SU-DHL-6 (cell line): ENCODE data around the gene LRP1.
A peak's percentile ranks its signal among the peaks of the same experiment; 100 is the strongest.

Experiments used
- H2AFZ ChIP-seq: fragments of 200-600 bp; sonication (generic); 2 replicates; pipeline ENCODE4 v1.6.1; 2014; ENCODE audit warnings: low read depth, mild to moderate bottlenecking, moderate library complexity, mixed read lengths, antibody characterized with exemption, low read length; ENCODE audit not compliant: severe bottlenecking
- H3F3A ChIP-seq: fragments of 200-600 bp; shearing (Covaris generic); 2 replicates; pipeline ENCODE4 v1.6.0; 2016; ENCODE audit warnings: antibody characterized with exemption, mild to moderate bottlenecking; ENCODE audit not compliant: insufficient read depth
- H3K27ac ChIP-seq: fragments of 200-600 bp; sonication (generic); 2 replicates; pipeline ENCODE4 v1.5.1; 2016; ENCODE audit warnings: low read depth, mild to moderate bottlenecking, low read length, moderate library complexity, mixed read lengths
- H3K27me3 ChIP-seq: fragments of 200-600 bp; sonication (generic), shearing (Covaris generic); 2 replicates; pipeline ENCODE4 v1.6.0; 2014; ENCODE audit warnings: mild to moderate bottlenecking, low read length
- H3K36me3 ChIP-seq: fragments of 200-600 bp; sonication (generic); 2 replicates; pipeline ENCODE4 v1.6.1; 2014; ENCODE audit warnings: mild to moderate bottlenecking, low read length, mixed read lengths
- H3K4me2 ChIP-seq: fragments of 300-600, 200-600 bp; shearing (Covaris generic), sonication (generic); 2 replicates; pipeline ENCODE4 v1.6.0; 2014; ENCODE audit warnings: low read length, low read depth, mild to moderate bottlenecking; ENCODE audit not compliant: poor library complexity, severe bottlenecking
- H3K4me3 ChIP-seq: fragments of 200-600 bp; sonication (generic); 2 replicates; pipeline ENCODE4 v1.5.1; 2014; ENCODE audit warnings: antibody characterized with exemption, low read length, mild to moderate bottlenecking, mixed read lengths; ENCODE audit not compliant: insufficient read depth, poor library complexity, severe bottlenecking
- H3K79me2 ChIP-seq: fragments of 200-600 bp; sonication (generic); 2 replicates; pipeline ENCODE4 v1.6.1; 2014; ENCODE audit warnings: mild to moderate bottlenecking, low read length, moderate library complexity; ENCODE audit not compliant: insufficient read depth
- H3K9ac ChIP-seq: fragments of 200-600 bp; sonication (generic); 2 replicates; pipeline ENCODE4 v1.7.0; 2014; ENCODE audit warnings: mild to moderate bottlenecking, low read length
- H3K9me2 ChIP-seq: fragments of 200-600 bp; sonication (generic); replicated peaks from 2 replicates; pipeline ENCODE4 v1.6.1; 2014; ENCODE audit warnings: low read length; ENCODE audit not compliant: insufficient read depth
- H3K9me3 ChIP-seq: fragments of 200-600 bp; sonication (generic); 2 replicates; pipeline ENCODE4 v1.6.1; 2014; ENCODE audit warnings: low read length, mixed read lengths; ENCODE audit not compliant: insufficient read depth
- H4K20me1 ChIP-seq: fragments of 200-600 bp; sonication (generic); 2 replicates; pipeline ENCODE4 v1.6.1; 2014; ENCODE audit warnings: low read depth, mild to moderate bottlenecking, antibody characterized with exemption, low read length, moderate library complexity, mixed read lengths
- EZH2phosphoT487 ChIP-seq: fragments of 200-600 bp; sonication (generic), shearing (Covaris generic); conservative IDR thresholded peaks from 2 replicates; pipeline ENCODE4 v1.6.1; 2018; ENCODE audit warnings: mild to moderate bottlenecking, antibody characterized with exemption, low read length, moderate library complexity, mixed read lengths
- TF ChIP-seq, protein P1 (sequence below): fragments of 200-600 bp; sonication (generic); IDR thresholded peaks from one replicate; pipeline ENCODE4 v1.5.1; 2017; ENCODE audit warnings: antibody characterized with exemption, mild to moderate bottlenecking, low read length, moderate library complexity; ENCODE audit not compliant: insufficient read depth, poor library complexity, severe bottlenecking

The LRP1 gene

GRCh38 chr12:57240926-57241401 lies 112.7 kb downstream of the LRP1 start:
- peak overlapping the region; percentile 70 for H3K4me3 ChIP-seq
- no peak overlapping the region for H2AFZ ChIP-seq
- H3K9me3 ChIP-seq, result no peaks in the 10 kb centered on the region
- peak overlapping the region; percentile 88 for H3K27ac ChIP-seq
- H3F3A ChIP-seq, result peaks cover 35% of the 10 kb centered on the region
- H3K4me2 ChIP-seq, result peak overlapping the region; percentile 88
- no peaks in the 10 kb centered on the region; the same call in 1 of the 2 replicates for H4K20me1 ChIP-seq
- no peaks in the 10 kb centered on the region for H3K9me2 ChIP-seq
- TF ChIP-seq EZH2phosphoT487, result no peak
- TF ChIP-seq, protein P1, sequence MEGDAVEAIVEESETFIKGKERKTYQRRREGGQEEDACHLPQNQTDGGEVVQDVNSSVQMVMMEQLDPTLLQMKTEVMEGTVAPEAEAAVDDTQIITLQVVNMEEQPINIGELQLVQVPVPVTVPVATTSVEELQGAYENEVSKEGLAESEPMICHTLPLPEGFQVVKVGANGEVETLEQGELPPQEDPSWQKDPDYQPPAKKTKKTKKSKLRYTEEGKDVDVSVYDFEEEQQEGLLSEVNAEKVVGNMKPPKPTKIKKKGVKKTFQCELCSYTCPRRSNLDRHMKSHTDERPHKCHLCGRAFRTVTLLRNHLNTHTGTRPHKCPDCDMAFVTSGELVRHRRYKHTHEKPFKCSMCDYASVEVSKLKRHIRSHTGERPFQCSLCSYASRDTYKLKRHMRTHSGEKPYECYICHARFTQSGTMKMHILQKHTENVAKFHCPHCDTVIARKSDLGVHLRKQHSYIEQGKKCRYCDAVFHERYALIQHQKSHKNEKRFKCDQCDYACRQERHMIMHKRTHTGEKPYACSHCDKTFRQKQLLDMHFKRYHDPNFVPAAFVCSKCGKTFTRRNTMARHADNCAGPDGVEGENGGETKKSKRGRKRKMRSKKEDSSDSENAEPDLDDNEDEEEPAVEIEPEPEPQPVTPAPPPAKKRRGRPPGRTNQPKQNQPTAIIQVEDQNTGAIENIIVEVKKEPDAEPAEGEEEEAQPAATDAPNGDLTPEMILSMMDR, result no peak
- H3K9ac ChIP-seq, result peak overlapping the region; percentile 92
- no peaks in the 10 kb centered on the region for H3K36me3 ChIP-seq
- no peaks in the 10 kb centered on the region for H3K27me3 ChIP-seq
- H3K79me2 ChIP-seq, result no peaks in the 10 kb centered on the region

DNA sequence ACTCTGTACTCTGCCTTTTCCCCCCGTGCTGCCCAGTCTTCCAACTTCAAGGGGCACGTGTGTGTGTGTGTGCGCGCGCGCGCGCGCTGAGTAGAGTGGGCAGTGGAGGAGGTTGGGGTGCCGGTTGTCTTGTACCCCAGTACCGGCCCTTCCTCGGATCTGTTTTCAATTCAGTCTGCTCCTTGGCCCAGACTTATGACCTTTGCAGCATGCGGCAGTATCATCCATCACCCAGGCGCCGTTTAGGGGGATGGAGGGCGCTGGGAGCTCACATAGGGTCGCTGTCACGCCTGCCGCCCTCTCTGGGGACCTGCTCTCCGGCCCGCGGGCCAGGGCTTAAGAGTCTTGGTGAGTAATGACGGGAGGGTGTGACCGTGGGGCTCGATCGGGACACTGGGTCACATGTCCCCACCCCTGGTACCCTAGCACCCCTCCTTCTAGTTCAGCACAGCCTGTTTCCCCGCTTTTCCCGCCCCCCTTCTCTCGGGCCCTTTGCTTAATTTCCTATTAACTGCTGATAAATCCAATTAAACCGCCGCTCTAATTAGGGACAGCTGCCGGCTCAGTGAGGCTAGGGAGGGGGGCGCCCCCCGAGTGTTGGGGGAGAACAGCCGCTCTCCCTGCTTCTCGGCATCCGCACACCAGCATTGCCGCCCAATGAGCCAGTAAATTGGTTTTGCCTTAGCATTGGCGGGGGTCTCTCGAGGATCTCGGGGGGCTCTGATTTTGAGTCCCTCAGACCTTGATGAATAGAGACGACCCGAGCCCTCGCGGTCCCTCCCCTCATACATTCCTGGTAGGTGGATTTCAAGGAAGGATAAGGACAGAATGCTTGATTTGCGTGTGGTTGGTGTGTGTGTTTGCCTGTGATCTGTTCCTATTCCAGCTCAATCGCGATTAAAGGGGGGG lies 113.4 kb downstream of the LRP1 start:
- H3K9me2 ChIP-seq, result no peaks in the 10 kb centered on the region
- no peaks in the 10 kb centered on the region for H3K36me3 ChIP-seq
- H3K4me2 ChIP-seq, result peak overlapping the region; percentile 88
- H3K4me3 ChIP-seq, result peak overlapping the region; percentile 70
- no peaks in the 10 kb centered on the region for H3K79me2 ChIP-seq
- H2AFZ ChIP-seq, result no peak overlapping the region
- no peaks in the 10 kb centered on the region for H3K27me3 ChIP-seq
- H3K9ac ChIP-seq, result peak overlapping the region; percentile 92
- H4K20me1 ChIP-seq, result no peaks in the 10 kb centered on the region; the same call in 1 of the 2 replicates
- H3K9me3 ChIP-seq, result no peaks in the 10 kb centered on the region
- TF ChIP-seq EZH2phosphoT487, result no peak
- TF ChIP-seq, protein P1, result no peak
- peaks cover 35% of the 10 kb centered on the region for H3F3A ChIP-seq
- peak overlapping the region; percentile 88 for H3K27ac ChIP-seq

- no peaks in the 10 kb centered on the region for H3K36me3 ChIP-seq
- H3K27ac ChIP-seq, result peak overlapping the region; percentile 88
- peak overlapping the region; percentile 92 for H3K9ac ChIP-seq
- peak overlapping the region; percentile 88 for H3K4me2 ChIP-seq
- no peak overlapping the region for H2AFZ ChIP-seq
- no peak for TF ChIP-seq EZH2phosphoT487
- TF ChIP-seq, protein P1, result no peak
- peaks cover 31% of the 10 kb centered on the region for H3F3A ChIP-seq
- no peaks in the 10 kb centered on the region for H3K27me3 ChIP-seq
- no peaks in the 10 kb centered on the region for H3K9me3 ChIP-seq
- H3K79me2 ChIP-seq, result no peaks in the 10 kb centered on the region
- no peaks in the 10 kb centered on the region; the same call in 1 of the 2 replicates for H4K20me1 ChIP-seq
- H3K4me3 ChIP-seq, result peak overlapping the region; percentile 40
- H3K9me2 ChIP-seq, result no peaks in the 10 kb centered on the region
Observed at GRCh38 chr12:57242329-57242690, 114.0 kb downstream of the LRP1 start.
